Activated CD4-positive, alpha-beta T cell treated with anti-CD3 and anti-CD28 coated beads, Interleukin-2, amount 50 U/mL, for 16 hours (primary cell): ENCODE results near the gene TP53.
A peak's percentile ranks its signal among the peaks of the same experiment; 100 is the strongest.

Experiments used
- DNase-seq: peaks from one replicate; pipeline ENCODE4 v3.0.0-alpha.2; 2020

The TP53 gene

DNA sequence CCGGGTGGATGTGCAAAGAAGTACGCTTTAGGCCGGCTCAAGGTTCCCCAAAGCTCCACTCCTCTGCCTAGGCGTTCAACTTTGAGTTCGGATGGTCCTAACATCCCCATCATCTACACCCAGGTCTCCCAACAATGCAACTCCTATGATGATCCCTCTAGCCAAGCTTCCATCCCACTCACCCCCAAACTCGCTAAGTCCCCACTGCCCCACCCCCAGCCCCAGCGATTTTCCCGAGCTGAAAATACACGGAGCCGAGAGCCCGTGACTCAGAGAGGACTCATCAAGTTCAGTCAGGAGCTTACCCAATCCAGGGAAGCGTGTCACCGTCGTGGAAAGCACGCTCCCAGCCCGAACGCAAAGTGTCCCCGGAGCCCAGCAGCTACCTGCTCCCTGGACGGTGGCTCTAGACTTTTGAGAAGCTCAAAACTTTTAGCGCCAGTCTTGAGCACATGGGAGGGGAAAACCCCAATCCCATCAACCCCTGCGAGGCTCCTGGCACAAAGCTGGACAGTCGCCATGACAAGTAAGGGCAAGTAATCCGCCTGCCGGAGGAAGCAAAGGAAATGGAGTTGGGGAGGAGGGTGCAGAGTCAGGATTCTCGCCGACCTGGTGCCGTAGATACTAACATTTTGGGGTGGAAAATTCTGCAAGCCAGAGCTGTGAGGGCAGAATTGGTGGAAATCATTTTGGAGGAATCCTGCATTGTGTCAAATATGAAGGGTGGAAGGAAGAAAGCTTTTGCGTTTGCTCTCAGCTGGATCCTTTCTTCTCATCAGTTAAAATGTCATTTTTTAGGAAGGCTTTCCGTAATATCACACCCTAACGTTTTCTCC, at the start of gene TP53:
TP53 (minus strand) TSS at position 419 of the 836 bp plus-strand sequence. CDS start 10,896 bp downstream, outside the sequence.
- peak; percentile 96 for DNase-seq

GRCh38 chr17:7732981-7733539, 45.8 kb upstream of the TP53 start:
- DNase-seq = no peak

- no peak for DNase-seq
These were observed 42.5 kb upstream of the TP53 start for GRCh38 chr17:7729816-7730215.

GRCh38 chr17:7727886-7728285, 40.6 kb upstream of the TP53 start:
- no peak for DNase-seq

DNA sequence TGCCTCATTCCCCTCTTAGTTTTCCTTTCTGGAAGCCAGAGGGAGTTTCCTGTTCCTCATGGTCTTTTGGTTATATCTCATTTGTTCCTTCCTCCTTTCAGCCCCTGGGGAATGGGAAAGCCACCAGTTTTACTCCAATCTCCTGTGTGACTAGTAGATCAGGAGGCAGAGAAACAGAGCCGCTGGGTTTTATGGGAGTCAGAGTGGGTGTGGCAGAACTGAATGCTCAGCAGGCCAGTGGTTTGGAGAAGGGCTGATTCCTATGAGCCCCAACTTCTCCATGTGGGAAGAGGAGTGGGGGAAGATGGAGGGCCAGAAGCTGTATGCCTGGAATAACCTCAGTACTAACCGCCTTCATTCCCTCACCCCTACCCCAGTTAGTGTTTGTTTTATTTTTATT, 34.3 kb upstream of the TP53 start:
- no peak for DNase-seq

GRCh38 chr17:7720125-7720524, 32.8 kb upstream of the TP53 start:
- no peak for DNase-seq

GRCh38 chr17:7719661-7720060, 32.4 kb upstream of the TP53 start:
- DNase-seq = no peak

DNA sequence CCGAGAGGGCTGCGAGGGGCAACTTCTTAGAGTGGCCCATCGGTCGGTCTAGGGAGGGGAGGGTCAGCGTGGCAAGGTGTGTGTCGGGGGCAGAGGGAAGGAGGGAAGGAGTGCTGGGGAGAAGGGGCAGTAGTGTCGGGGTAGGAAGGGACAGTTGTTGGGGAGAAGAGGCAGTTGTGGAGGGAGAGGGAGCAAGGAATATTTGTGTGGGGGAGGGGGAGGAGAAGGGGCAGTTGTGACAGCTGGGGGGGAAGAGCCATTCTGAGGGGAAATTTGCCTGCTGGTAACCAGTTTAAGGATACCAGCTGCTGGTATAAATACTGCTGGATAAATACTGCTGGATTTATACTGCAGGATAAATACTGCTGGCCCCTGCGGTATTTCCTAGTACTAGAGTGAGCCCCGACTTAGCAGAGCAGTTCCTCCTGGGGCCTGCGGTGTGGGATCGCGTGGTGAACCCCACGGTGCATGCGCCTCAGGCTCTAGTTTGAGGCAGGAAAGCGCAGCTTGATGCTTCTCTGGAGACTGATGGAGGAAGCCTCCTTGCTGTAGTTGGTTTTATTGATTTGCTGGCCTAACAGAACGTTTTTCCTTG, 30.6 kb upstream of the TP53 start:
- DNase-seq = peak; percentile 20

GRCh38 chr17:7716901-7717755, 29.8 kb upstream of the TP53 start, which contains the start of gene DNAH2:
DNAH2 (plus strand) TSS chr17:7717744; CDS start chr17:7719735, 1,991 bp downstream.
- peak; percentile 21 for DNase-seq

GRCh38 chr17:7715936-7716886, 28.9 kb upstream of the TP53 start:
- no peak for DNase-seq

DNA sequence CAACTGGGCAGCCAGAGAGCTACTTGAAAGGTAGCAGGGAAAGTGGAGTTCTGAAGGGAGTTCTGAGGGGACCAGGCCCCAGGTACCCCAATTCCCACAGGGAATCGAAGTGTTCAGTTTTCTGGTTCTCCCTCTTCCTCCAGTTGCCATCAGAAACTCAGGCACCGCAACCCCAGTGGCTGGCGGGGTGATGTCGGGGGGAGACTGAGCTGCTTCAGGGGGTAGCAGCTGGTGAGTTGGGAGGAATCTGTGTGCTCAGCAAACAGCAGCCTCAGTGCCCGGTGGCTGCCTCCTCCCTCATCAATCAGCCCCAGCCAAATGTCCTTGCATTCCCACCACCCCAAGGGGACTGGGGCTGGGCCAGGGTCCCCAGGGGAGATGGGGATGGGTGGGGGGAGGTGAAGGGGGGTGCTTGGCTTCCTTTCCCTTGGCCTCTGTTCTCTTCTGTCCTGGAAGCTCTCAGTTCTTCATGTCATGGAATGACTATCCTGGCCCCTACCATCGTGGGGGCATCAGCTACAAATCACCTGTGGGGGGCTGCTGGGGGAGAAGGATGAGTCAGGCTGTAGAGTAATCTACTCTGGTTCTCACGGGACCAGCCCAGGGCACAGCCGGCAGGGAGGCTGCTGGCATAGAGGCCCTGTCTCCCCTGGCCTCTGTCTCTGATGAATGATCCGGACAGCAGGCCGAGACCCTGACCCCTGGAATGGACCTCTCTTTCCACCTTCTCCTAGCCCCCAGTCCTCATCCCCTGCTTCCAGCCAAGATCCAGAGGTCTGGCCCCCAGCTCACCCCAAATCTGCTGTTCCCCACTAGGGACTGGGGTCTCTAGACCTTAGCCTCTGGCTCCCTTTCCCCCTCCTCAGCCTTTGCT, 27.7 kb upstream of the TP53 start:
- no peak for DNase-seq

DNA sequence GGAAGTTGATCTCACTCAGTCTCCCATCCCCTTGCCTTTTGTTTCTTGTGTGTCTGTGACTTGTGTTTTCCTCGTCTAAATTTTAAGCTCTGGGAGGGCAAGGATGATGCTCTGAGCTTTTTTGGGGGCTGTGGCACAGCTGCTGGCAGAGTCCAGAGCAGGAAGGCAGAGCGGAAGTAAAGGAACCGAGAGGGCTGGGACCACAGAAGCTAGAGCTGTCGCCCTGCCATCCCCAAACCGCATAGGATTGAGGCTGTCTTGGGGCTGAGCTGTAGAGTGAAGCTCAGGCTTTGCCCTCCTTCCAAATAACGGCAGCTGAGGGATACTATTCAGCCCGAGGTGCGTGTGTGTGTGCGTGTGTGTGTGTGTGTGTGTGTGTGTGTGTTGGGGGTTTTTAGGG, 26.5 kb upstream of the TP53 start:
- no peak for DNase-seq

DNA sequence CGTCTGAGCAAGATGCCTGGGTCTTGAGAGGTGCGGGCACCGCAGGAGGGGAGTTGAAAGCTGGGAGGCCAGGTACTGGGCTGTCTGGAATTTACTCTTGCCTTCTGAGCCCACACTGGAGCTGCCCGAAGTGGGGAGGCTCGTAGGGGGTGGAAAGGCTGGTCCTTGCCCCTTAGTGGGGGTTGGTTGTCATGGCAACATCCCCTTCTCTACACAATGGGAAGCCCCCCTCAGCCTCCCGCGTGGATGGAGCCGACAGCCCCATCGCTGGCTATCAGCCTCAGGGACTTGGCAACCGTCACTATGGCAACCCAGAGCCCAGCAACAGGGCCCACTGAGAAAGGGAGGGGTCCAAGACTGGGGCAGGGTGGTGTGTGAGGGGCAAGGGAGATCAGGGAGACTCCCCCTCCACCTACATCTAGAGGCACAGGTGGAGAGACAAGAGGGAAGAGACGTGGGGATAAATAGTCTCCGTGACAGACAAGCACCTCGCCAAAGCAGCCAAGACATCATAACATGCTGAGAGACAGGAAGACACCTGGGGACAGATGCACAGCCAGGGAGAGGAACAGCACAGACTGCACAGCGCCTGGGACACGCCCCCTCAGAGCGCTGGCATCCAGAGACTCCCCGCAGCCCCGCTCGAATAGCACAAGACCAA, 25.0 kb upstream of the TP53 start:
- DNase-seq = no peak

GRCh38 chr17:7711051-7711755, 23.9 kb upstream of the TP53 start:
- no peak for DNase-seq

DNA sequence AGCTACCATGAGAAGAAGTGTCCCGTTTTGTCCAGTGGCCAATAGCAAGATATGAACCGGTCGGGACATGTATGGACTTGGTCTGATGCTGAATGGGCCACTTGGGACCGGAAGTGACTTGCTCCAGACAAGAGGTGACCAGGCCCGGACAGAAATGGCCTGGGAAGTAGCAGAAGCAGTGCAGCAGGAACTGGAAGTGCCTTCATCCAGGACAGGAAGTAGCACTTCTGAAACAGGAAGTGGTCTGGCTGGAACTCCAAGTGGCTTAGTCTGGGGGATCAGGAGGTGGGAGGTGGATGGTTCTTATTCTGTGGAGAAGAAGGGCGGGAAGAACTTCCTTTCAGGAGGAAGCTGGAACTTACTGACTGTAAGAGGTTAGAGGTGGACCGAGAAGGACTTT, 23.0 kb upstream of the TP53 start:
- no peak for DNase-seq

DNA sequence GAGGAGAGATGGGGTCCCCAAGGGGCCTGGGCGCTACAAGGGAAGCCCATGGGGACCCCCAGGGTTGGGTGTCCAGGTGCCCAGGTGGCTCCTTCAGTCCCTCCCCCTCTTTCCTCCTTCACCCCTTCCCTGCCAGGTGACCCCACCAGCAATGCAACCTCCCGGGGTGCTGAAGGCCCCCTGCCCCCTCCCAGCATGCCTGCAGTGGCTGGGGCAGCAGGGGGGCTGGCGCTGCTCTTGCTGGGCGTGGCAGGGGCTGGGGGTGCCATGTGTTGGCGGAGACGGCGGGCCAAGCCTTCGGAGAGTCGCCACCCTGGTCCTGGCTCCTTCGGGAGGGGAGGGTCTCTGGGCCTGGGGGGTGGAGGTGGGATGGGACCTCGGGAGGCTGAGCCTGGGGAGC, 21.7 kb upstream of the TP53 start:
- DNase-seq = no peak

- no peak for DNase-seq
These were observed 20.8 kb upstream of the TP53 start for GRCh38 chr17:7707858-7708750.

GRCh38 chr17:7707446-7707845, 20.2 kb upstream of the TP53 start:
- no peak for DNase-seq
